HepG2 (cell line): ENCODE measurements around the gene ATP11A. TPM values are rescaled to one million over a fixed set of nuclear protein-coding genes. Genes with fewer than 3 reads are reported as not detected.
A peak's percentile ranks its signal among the peaks of the same experiment; 100 is the strongest.

Experiments used
- CERS6 ChIP-seq: sonication (generic); formaldehyde crosslinking; IDR thresholded peaks from 2 replicates; pipeline ENCODE4 v1.5.0; 2020; ENCODE audit warnings: missing genetic modification reagents
- FOSL2 ChIP-seq: sonication (generic); formaldehyde crosslinking; IDR thresholded peaks from 2 replicates; pipeline ENCODE4 v1.4.0; 2020; ENCODE audit warnings: missing genetic modification reagents
- IRF2 ChIP-seq: IDR thresholded peaks from 2 replicates; pipeline ENCODE4 v1.6.1; 2018; ENCODE audit warnings: missing genetic modification reagents, missing compliant biosample characterization
- NFYC ChIP-seq: IDR thresholded peaks from 2 replicates; pipeline ENCODE4 v1.6.1; 2016; ENCODE audit warnings: missing genetic modification reagents, missing compliant biosample characterization
- NPAS2 ChIP-seq: sonication (generic); formaldehyde crosslinking; IDR thresholded peaks from 2 replicates; pipeline ENCODE4 v1.8.0; 2022; ENCODE audit warnings: mild to moderate bottlenecking, missing genetic modification reagents, borderline replicate concordance
- PAXIP1 ChIP-seq: sonication (generic); formaldehyde crosslinking; conservative IDR thresholded peaks from 2 replicates; pipeline ENCODE4 v1.4.0; 2020; ENCODE audit warnings: mild to moderate bottlenecking, missing genetic modification reagents, moderate library complexity
- RBM22 ChIP-seq: fragments of 200-400 bp; formaldehyde crosslinking; optimal IDR thresholded peaks from 2 replicates; pipeline ENCODE3; 2017; ENCODE audit warnings: mild to moderate bottlenecking, low read length, moderate library complexity
- SAFB2 ChIP-seq: sonication (generic); formaldehyde crosslinking; IDR thresholded peaks from 2 replicates; pipeline ENCODE4 v1.5.1; 2020; ENCODE audit warnings: missing genetic modification reagents, low read depth, mild to moderate bottlenecking, borderline replicate concordance
- SNRNP70 ChIP-seq: fragments of 200-400 bp; formaldehyde crosslinking; IDR thresholded peaks from 2 replicates; pipeline ENCODE4 v1.6.1; 2017; ENCODE audit warnings: mild to moderate bottlenecking, low read depth, low read length, moderate library complexity
- TAF15 ChIP-seq: fragments of 200-400 bp; formaldehyde crosslinking; IDR thresholded peaks from one replicate; pipeline ENCODE4 v1.6.1; 2018; ENCODE audit warnings: mild to moderate bottlenecking, low read depth, low read length; ENCODE audit not compliant: poor library complexity, severe bottlenecking
- TMF1 ChIP-seq: sonication (generic); formaldehyde crosslinking; IDR thresholded peaks from 2 replicates; pipeline ENCODE4 v1.8.1; 2022; ENCODE audit warnings: low read depth, missing genetic modification reagents
- ZBTB38 ChIP-seq: sonication (generic); formaldehyde crosslinking; IDR thresholded peaks from 2 replicates; pipeline ENCODE4 v1.5.1; 2020; ENCODE audit warnings: mild to moderate bottlenecking, missing genetic modification reagents
- ZNF83 ChIP-seq: sonication (generic); formaldehyde crosslinking; IDR thresholded peaks from 2 replicates; pipeline ENCODE4 v1.4.0; 2020; ENCODE audit warnings: missing genetic modification reagents, mild to moderate bottlenecking, borderline replicate concordance
- polyA plus RNA-seq, 8 experiments: library from polyadenylated mRNA; depleted of rRNA in 3 of 8; stranded (reverse) in 7 of 8; unstranded in 1 of 8; fragments of >200 nt; fragmentation: Illumina TruSeq in 4 of 8; extraction: Trizol in 4 of 8; gene quantifications; 2 replicates each; pipeline versions ENCODE4 v1.2.1 to v1.2.3, GENCODE V29; 2011 to 2016; ENCODE audit warnings: low read depth in 4 of 8, missing spikeins in 1 of 8, mixed read lengths in 1 of 8; ENCODE audit not compliant: insufficient read depth in 1 of 8
- total RNA-seq, 5 experiments: library from RNA; depleted of rRNA; stranded (reverse); fragments of >200 nt; fragmentation: Illumina TruSeq; extraction: Trizol; gene quantifications; 2 replicates each; pipeline ENCODE4 v1.2.3, GENCODE V29; 2016; ENCODE audit warnings: low read depth in 1 of 5
- TF ChIP-seq, protein P1 (sequence below): sonication (generic); formaldehyde crosslinking; IDR thresholded peaks from 2 replicates; pipeline ENCODE4 v1.5.1; 2020; ENCODE audit warnings: mild to moderate bottlenecking, moderate library complexity, missing genetic modification reagents

Gene ATP11A
- total and polyA plus RNA-seq, 2 of the 13 experiments (the other 11 are each of a cell fraction or from before 2014, with no cell fraction given) = 18.4 to 20.1 TPM

GRCh38 chr13:112757759-112758086 is 67.9 kb downstream of the ATP11A start (continued):
- TF ChIP-seq PAXIP1 (CRISPR knock-in tag) (no peak), CERS6 (CRISPR knock-in tag) (no peak), TAF15 (no peak), NFYC (no peak), SNRNP70 (no peak), SAFB2 (no peak), ZNF83 (no peak), ZBTB38 (CRISPR knock-in tag) (peak; percentile 19; the same call in 1 of the 2 replicates), FOSL2 (CRISPR knock-in tag) (no peak), RBM22 (peak; percentile 22), IRF2 (0 out of 2 replicates have a peak, but pooled peaks have one; percentile 3), TMF1 (CRISPR knock-in tag) (no peak), NPAS2 (no peak)
- TF ChIP-seq, protein P1, sequence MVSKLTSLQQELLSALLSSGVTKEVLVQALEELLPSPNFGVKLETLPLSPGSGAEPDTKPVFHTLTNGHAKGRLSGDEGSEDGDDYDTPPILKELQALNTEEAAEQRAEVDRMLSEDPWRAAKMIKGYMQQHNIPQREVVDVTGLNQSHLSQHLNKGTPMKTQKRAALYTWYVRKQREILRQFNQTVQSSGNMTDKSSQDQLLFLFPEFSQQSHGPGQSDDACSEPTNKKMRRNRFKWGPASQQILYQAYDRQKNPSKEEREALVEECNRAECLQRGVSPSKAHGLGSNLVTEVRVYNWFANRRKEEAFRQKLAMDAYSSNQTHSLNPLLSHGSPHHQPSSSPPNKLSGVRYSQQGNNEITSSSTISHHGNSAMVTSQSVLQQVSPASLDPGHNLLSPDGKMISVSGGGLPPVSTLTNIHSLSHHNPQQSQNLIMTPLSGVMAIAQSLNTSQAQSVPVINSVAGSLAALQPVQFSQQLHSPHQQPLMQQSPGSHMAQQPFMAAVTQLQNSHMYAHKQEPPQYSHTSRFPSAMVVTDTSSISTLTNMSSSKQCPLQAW (CRISPR knock-in tag) = no peak
